T-helper 1 cell treated with Interleukin-12 subunit alpha and Interleukin-12 subunit beta and Interleukin-4 antibody, amounts not matched to agents 30 ng/mL and 1 ng/mL, for 36 hours (primary cell): ENCODE results near the gene EPN2. TPM values are rescaled to one million over a fixed set of nuclear protein-coding genes. Genes with fewer than 3 reads are reported as not detected.

Experiments used
- intact Hi-C: fragments of 100-400 bp; cut with micrococcal nuclease; formaldehyde crosslinking; loops from one replicate; pipeline ENCODE4 v1.15.1; 2024
- total RNA-seq: library from RNA; stranded (reverse); gene quantifications from 2 replicates; pipeline ENCODE4 v1.2.3, GENCODE V29; 2022

The EPN2 gene
- total RNA-seq, 1 donor from 2014 or later: 8.6 TPM

DNA sequence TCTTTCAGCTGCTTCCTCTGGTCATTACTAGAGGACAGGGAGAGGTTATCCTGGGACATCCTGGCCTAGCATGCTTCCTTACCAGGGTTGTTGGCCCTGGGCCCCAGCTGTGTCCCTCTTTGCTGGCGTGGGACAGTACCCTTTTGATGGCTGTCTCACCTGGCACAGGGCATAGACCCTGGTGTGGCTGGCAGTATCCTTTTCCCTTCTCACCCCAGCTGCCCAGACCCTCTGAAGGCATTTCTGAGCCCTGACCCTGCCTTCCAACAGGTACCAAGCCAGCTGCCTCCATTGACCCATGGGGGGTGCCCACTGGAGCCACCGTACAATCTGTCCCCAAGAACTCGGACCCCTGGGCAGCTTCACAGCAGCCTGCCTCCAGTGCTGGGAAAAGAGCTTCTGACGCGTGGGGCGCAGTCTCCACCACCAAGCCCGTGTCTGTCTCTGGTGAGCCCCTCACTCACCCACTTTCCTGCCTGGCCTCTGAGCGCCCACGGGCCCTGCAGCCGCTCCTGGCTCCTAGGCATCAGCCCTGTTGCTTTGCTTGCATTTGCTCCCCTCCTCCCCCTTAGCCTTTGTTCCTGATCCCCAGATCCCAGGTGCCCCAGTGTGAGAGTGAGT is 91.4 kb downstream of the EPN2 start:
- intact Hi-C loops: no loop called here

GRCh38 chr17:19329136-19329535 is 92.0 kb downstream of the EPN2 start:
- intact Hi-C loops: no loop called here

DNA sequence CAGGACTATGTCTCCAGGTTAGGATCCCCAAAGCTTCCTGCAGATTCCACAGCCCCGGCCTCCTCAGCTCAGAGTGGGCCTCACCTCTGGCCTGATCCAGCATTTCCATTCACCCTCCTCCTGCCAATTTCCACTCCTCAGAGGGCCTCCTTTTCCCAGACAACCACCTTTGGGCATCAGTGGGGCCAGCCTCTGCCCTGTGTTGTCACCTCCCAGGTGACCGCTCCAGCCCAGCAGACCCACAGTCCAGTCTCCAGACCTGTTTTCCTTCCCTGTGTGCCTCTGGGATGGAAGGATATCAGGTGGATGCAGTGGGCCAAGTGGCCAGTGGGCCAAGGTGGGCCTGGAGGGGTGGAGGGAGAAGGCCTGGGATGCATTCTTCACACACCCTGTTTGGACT is 92.7 kb downstream of the EPN2 start:
- intact Hi-C loops: no loop called here

DNA sequence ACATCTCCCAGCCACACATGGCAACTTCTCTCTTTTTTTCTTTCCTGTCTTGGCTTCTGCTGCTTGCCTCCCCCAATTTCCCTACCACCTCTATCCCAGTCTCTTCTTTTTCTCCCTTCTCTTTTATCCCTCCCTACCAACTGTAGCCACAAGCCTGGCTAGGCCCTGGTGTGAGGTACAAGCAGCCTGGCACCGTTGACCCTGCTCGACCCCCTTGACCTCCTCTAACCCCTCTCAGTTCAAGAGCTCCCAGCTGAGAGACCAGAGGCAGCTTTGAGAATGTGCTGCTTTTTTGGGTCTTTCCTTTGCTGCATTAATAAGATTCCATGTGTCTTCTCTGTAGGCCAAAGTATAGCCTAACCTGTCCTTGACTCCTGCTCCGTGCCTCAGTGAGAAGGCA is 93.1 kb downstream of the EPN2 start:
- intact Hi-C loops: no loop called here

- intact Hi-C loops: no loop called here
These were observed 94.0 kb downstream of the EPN2 start for GRCh38 chr17:19331134-19331533.

GRCh38 chr17:19331543-19332245 is 94.5 kb downstream of the EPN2 start:
- intact Hi-C loops: no loop called here

DNA sequence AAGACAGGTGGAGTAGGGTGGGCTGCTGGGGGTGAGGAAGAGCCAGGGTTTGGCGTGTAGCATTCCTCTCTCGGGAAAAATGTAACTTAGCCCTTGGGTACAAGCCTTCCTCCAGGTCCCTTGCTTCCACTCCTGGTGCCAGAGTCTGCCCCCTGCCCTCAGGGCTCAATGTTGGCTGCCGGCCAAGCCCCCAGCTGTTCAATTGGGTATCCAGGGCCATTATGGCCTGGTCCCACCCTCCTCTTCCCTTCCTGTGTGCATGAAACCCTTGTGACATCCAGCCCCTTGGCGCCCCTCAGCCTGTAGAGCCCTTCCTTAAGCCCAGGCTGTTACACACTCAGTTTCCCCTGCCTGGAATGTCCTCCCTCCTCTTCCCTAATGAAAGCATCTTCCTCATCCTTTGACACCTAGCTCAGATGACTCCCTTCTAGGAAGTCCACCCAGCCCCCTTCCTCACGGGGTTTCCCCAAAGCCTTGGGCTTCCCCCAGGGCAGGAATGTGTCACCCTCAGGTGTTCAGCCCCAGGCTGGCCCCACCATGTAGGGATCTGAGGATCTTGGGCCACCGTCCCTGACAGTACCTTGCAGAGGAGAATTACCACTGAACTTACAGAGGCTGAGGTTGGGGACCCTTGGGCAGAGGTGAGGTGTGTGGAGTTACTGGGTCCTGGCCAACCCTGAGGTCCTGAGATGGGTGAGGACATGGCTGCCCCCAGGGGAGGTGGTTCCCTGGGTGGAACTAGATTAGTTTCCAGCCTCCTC is 95.4 kb downstream of the EPN2 start:
- intact Hi-C loops: no loop called here

DNA sequence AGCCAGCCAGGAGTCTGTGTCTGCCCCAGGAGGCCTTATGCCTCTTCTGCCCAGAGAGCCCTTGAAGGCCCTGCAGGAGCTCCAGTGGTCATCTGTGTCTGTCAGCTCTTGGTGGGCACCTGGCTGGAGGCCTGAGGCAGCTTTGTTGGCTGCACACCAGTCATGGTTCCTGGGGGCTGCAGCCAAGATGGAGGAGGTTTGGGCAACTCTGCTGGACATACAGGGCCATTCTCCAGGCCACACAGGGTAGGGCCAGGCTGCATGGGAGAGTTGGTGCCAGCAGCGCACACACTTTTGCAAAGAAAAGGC is 95.9 kb downstream of the EPN2 start:
- intact Hi-C loops: no loop called here

DNA sequence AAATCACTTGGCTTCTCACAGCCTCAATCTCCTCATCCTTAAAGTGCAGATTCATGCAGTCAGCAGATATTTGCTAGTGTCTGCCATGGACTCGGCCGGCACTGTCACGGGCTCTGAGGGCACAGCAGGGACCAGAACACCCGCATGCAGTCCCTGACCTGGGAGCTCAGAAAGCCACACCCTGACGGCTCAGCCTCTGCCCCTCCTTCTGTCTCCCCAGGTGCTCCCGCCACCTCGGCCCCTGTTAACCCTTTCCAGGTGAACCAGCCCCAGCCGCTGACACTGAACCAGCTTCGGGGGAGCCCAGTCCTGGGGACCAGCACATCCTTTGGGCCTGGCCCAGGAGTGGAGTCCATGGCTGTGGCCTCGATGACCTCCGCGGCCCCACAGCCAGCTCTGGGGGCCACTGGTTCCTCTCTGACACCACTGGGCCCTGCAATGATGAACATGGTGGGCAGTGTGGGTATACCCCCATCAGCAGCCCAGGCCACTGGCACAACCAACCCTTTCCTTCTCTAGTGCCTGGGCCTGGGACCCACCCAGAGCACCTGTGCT is 96.6 kb downstream of the EPN2 start:
- intact Hi-C loops: no loop called here

DNA sequence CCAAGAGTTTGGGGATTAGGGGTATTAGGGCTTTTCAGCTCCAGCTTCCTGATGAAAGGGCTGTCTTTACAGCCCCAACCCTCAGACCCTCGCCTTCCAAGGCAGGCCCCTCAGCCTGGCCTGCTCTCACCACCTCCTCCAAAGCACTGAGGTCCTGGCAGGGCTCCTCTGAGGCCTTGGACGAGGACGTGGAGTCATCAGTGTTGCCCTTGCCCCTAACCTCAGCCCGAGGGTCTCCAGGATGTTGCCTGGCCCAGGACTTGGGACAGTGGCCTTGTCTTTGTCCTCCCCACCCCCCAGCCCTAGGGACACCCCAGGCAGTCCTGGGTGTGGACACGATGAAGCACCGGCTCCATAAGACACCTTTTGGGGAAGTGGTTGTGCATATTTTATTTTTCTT is 97.2 kb downstream of the EPN2 start:
- intact Hi-C loops: no loop called here

DNA sequence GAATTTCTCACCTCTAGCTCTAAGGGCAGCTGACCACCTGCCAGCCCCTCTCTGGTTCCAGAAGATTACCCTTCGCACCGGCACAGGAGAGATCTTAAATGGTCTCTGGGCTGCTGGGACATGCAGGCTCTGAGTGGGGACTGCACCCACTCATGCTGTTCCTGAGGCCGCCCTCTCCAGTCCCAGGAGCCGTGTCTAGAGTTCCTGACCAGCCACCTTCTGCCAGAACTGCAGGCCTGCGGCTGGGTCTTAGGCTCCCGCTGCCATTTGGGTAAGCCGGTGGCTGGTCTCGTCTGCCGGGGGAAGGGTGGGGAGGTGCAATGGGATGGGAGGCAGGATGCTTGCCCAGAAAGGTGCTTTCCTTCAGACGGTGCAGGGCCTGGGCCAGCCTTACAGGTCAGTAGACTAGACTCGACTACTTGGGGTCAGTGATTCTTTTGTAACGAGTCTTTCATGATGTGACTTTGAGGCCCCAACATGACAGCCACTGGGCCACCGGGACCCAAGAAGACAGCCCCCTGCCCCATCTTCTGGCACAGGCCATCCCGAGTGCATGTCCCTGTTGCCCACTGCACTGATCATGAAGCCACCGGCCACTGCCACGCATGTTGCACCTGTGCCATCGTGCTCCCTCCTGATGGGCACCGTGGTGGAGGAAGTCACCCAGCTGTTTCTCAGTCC is 98.9 kb downstream of the EPN2 start:
- intact Hi-C loops: no loop called here

DNA sequence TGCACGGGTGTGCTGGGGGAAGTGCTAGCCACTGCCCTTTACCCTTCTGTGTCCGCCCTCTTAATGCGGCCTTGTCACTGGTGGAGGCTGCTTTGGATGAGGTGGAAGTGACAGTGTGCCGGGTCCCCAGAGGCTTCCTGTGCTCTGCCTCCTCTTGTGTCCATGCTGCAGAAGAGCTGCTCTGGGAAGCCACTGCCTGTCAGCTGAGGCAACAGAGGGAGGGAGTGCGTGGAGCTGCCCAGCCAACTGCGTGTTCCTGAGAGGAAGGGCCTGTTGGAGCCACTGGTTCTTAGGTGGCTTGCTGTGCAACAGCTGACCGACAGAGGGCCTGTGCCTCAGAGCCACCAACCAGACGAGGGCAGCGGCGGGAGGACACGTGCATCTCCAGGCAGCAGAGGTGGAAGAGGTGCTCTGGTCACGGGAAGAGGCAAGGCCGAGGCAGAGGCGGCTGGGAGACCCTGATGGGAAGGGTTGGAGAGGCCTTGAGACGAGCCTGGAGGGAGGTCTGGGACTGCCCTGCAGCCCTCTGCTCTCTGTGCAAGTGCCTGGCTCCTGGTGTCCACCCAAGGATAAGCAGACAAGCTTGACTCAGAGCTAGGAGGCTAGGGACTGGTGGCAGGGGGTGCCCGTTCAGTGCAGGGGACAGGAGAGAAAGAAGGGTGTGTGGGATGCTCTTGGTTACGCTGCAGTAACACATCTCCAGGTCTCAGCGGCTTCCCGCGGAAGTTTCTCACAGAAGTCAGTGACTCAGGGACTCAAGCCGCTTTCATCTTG is 100.0 kb downstream of the EPN2 start:
- intact Hi-C loops: no loop called here

- intact Hi-C loops: no loop called here
These were observed 100.5 kb downstream of the EPN2 start for GRCh38 chr17:19337712-19338023.

DNA sequence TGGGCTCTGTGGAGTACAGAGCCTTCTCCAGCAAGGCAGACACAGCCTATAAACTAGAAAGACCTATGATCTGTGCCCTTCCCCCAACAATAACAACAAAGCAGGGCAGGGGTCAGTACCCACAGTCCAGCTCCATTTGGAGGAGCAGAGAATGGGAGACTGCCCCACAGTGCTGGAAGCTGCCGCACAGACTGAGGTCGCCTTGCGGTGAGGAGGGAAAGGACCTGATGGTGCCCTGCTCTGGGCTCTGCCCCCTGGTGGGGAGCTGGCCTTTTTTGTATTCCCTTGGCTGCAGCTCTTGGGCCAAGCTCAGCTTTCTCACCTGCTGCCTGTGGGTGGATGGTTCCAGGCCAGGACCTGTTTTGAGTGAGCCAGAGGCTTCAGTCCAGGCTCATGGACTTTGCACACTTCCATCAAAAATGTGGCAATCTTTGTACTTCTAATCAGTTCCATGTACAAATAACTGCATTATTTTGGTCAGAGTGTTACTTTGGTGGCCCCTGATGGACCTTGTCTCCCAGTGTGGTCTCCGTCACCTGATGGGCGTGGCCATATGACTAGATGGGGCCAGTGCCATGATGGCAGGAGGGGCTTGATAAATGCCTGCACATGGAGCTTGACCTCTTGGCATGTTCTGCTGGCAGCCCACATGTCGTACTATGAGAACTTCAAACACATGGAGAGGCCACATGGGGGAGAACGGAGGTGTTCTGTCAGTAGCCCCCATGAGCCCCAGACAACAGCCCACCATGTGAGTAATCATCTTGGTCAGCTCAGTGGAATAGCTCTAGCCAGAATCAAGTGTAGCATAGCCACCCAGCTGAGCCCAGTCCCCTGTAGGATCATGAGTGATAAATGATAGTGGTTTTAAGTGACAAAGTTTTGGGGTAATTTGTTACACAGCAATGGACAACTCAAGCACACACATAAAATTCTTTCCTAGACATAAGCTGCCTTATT is 101.1 kb downstream of the EPN2 start:
- intact Hi-C loops: no loop called here

- intact Hi-C loops: no loop called here
These were observed 102.2 kb downstream of the EPN2 start for GRCh38 chr17:19339341-19339815.

DNA sequence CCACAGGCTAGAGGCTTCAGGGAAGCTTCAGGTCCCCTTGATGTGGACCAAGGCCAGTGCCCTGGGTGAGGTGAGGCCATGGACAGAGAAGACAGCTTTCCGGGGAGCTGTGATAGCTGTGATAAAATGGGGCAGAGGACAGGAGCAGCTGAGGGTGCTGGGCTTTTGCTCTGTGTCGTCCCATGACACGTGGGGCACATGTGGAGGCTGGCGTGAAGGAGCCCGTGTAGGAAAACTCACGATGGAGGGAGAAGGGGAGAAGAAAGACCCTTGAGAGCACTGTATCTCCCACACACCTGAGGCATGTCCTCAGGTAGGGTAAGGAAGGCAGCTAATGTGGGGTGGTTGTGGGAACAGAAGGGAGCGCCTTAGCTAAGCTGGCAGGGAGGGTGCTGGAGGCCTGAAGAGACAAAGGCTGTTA is 104.1 kb downstream of the EPN2 start:
- intact Hi-C loops: no loop called here

GRCh38 chr17:19341641-19342610 is 104.8 kb downstream of the EPN2 start:
- intact Hi-C loops: no loop called here

DNA sequence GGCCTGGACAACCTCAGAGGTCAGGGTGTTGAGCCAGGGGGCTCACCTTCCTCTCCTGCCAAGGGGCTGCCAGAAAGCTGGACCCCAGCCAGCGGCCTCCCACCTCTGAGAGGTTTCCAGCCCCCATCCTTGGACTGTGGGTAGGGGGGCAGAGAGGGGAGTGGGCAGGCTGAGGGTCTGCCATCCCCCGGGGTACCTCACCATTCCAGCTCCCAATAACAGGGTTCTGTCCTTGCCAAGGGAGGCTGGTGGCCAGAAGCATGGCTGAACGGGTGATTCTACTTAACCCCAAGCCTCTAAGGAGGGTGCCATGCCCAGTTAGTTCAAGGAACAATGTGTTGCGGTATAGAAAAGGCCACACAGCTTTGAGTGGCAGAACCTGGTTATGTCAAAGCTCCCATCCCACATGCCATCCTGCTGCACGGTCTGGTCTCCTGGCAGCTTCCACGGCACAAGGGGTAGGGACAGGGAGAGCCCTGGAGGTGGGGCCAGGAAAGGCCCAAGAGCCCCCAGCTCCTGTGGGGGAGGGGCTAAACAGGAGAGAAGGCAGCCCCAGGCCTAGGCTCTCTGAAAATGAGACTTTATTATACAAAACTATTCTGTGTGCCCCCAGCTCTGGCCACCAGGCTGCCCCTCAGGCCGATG is 105.6 kb downstream of the EPN2 start:
- intact Hi-C loops: no loop called here
